GM19455 (cell line): ENCODE measurements around the gene TSPAN9.

ENCODE experiments used
- ATAC-seq: cut with Tn5 transposase; IDR thresholded peaks from one replicate; pipeline ENCODE4 v1.9.1; 2021; ENCODE audit not compliant: unreplicated experiment

The TSPAN9 gene

GRCh38 chr12:3138941-3139511, 61.8 kb downstream of the TSPAN9 start:
- no peak for ATAC-seq

GRCh38 chr12:3139760-3140159, 62.6 kb downstream of the TSPAN9 start:
- no peak for ATAC-seq

- ATAC-seq: no peak
Observed at GRCh38 chr12:3140284-3140683, 63.1 kb downstream of the TSPAN9 start.

GRCh38 chr12:3141339-3142321, 64.5 kb downstream of the TSPAN9 start:
- no peak for ATAC-seq

- ATAC-seq: no peak
Observed at GRCh38 chr12:3142386-3142785, 65.2 kb downstream of the TSPAN9 start.

- no peak for ATAC-seq
Observed at GRCh38 chr12:3144495-3144894, 67.3 kb downstream of the TSPAN9 start.

DNA sequence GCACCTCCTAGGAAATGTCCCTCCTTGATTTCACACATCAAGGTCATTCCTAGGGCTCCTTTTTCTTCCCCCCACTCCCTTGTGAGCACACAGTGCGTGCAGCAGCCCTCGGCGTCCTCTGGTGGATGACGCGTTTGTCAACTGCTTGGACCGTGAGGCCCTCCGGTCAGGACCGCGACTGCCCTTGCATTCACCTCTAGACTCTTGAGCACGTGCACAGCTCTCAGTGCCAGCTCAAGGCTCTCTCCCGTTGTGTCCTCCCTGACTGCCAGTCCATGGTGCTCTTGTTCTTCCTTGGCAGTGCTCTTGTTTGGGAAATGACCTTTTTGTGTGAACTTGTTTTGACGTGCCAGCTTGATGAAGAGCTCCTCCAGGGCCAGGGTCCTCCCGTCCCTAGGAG, 67.9 kb downstream of the TSPAN9 start:
- ATAC-seq: no peak

DNA sequence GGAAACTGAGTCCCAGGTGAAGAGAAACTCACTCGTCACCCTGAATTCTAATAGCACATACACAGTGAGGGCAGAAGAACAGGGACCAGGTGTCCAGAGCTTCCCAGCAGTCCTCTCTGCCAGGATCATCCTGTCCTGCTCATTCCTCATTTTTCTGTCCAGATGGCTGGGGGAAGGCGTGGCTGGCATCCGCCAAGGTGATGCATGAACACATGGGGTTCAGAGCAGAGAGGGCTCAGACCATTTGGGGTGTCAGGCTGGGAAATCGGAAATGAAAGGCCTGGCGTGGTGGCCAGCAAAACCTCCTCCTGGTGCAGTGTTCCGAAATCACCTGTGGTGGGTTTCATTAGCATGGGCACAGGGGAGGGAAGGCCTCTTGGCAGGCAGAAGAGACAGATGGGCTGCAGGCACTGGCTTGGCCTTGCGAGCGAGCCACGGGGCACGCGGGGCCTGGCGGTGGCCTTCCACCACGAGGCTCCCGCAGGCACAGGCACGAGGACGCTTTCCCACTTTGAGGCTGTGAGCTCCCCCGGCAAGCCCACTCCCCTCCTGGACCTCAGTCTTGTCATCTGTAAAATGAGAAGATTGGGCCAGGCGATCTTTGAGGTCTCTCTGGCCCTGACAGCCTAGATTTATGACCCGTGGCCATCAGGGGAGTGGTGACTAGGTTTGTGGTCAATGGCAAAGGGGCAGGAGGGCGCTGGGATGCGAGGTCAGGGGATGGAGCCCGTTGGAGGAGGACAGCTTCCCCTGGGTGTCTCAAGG, 68.5 kb downstream of the TSPAN9 start:
- ATAC-seq: no peak

GRCh38 chr12:3147260-3147659, 70.1 kb downstream of the TSPAN9 start:
- no peak for ATAC-seq

DNA sequence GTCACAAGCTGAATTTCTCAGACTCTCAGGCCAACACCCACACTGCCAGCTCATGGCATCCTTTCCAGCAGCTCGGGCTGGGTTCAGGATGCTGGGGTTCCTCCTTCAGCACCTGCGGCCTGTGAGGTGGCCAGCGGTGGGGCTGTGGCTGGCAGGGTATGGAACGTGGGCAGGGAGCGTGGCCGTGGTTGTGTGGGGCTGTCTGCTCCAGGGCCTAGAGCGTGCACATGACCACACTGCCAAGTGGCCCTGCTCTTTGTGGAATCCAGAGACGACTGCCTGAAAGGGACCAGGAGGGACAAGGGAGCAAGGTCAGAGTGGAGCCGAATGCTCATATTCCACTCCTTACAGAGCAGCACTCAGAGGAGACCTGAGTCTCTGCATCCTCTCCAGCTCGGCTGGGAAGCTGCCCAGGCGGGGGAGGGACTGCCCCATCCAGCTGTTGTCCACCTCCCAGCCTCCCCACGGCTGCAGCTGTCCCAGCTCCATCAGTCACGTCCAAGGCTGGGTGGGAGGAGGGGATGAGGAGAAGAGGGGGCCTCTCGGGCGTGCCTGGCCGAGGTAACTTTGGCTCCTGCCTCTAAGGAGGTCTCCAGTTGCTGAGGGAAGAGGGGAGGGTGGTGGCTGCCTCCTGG, 71.3 kb downstream of the TSPAN9 start:
- no peak for ATAC-seq

GRCh38 chr12:3149515-3150307, 72.5 kb downstream of the TSPAN9 start:
- no peak for ATAC-seq

DNA sequence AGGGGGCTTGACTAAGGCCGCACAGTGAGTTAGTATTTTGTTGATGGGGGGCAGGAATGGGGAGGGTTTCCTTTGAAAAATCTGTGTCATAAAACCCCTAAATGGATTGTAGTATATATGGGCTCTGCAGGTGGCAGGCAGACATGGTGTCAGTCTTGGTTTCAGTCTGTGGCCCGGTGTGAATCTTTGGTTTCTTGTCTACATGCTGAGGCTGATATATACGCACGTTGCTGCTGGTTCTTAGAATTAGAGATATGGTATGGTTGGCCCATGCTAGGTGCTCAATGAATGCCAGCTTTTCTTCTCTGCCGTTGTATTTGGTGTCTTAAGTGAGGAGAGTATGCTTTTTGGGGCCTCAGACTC, 73.1 kb downstream of the TSPAN9 start:
- no peak for ATAC-seq

DNA sequence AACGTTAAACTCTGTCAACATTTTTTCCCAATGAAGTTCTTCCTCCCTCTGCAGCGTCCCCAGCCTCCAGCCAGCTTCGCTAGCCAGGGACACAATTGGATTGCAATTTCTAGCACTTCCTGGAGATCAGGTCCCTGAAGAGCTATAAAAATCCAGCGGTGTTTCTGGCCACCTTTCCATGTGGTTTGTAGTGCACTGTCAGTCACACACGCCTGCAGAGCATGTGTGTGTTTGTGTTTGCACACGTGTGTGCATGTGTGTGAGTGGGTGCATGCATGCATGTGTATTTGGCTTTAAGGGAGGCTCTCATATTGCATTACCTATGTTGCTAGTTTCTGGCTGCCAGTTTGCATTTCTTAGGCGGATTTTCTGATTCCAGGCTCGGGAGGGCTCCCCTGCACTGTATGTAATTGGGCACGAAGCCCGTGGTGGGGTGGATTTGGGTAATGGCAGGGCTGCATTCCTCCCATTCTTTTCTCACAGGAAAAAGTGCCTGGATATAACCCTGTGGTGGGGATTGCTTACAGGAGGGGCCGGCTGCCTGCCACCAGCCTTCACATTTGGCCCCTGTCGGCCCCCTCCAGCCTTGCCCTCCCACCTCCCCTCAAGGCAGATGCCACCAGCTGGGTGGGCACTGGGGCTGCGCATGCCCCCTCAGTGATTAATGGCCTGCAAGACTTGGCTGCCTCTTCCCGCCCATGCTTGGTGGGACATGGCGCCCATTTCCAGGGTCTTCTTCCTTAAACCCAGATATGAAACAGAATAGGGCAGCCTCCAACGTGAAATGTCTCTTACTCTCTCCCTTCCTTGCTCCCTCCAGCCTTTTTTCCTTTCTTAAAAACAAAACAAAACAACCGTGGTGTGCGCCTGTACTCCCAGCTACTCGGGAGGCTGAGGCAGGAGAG, 74.0 kb downstream of the TSPAN9 start:
- no peak for ATAC-seq

- no peak for ATAC-seq
Observed at GRCh38 chr12:3152011-3152511, 74.9 kb downstream of the TSPAN9 start.

- ATAC-seq: no peak
Observed at GRCh38 chr12:3152892-3153291, 75.7 kb downstream of the TSPAN9 start.

DNA sequence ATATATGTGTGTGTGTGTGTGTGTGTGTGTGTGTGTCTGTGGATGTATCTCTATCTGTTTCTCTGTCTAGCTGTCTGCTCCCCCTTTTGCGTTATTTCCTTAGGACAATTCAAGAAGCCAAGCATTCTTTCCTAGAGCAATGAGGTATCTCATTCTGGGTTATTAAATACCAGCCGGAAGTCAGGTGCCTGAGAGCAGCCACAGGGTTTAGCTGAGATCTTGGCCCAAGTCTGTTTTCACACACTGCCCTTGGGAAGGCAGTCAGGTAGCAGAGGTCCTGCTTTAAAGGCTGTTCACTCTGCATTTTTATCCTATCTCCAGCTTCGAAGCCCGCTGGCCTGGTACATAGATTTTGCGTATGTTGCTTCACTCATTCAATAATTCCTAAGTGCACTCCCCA, 76.8 kb downstream of the TSPAN9 start:
- no peak for ATAC-seq

DNA sequence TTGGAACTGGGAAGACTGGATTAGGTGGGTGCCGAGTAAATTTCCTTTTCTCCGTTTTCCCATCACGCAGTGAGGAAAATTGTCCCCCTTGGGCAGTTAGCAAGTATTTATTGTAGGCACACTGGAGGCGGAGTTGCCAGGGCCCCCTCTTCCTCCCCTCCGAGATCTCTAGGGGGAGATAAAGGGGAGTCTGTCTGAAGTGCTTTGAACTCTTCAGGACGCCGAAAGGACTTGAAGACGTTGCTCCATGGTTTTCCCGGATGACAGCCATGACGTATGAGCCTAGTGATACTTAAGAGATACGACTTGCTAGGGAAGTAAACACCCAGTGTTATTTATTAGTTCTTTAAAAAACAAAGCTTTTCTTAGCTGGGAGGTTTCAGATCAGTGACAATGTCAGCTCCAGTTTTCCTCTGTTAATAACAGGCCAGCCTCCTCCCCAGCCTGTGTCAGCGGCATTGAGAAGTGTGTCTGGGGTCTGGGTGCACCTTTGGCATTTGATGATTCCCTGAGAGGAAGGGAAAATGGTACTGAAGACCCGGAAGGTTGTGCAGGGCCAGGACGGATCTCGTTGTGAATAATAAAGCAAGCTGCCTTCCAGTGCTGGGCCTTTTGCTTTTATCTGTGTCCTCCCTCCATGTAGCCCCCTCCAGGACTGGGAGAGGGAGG, 78.7 kb downstream of the TSPAN9 start:
- ATAC-seq: no peak

DNA sequence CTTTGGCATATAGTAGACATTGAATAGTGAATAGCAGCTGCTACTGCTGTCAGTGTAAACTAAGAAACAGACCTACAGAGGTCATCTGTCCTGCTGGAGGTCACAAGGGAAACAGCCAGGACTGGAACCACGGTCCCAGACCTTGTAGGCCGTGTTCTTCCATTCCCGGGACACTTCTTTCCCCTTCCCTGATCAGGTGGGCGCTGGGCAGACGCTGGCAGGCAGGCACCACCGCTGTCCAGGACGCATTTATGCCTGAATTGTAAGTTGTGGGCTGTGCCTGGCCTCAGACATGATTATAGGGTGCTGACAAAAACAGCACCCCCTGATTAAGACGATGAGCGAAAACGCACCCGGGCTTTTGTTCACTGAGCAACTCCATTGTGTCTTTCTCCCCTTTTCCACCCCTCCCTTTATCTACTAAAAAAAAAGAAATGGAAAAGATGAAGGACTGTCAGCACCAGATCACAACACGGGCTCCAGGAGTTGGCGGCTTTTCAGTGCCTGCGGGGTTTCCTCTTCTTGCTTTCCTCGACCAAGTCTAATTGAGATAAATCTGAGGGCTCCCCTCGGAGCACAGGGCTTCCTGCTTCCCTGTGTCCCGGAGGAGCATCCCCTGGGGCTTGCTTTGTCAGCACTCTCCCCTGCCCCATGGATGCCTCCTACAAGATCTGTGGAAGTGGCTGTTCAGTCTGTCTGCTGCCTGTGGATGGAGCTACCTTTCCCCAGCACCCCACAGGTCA, 80.6 kb downstream of the TSPAN9 start:
- no peak for ATAC-seq
